Fibroblast of lung (primary cell): ENCODE data around the gene ASNS. TPM values are rescaled to one million over a fixed set of nuclear protein-coding genes. Genes with fewer than 3 reads are reported as not detected.
"Not testable (repeated sequence)": the region's sequence is repeated elsewhere in the genome, so short reads cannot be mapped to it uniquely, and the experiment has no call there.

ENCODE experiments used
- DNase-seq, 2 donors: peaks; one replicate each; pipeline versions ENCODE4 v3.0.0 to v3.0.0-alpha.2; 2010; ENCODE audit warnings: low read depth in 2 of 2
- H2AFZ ChIP-seq: 2 replicates; pipeline ENCODE4 v1.5.1; 2012; ENCODE audit warnings: low read length, control low read depth, inconsistent platforms
- H3K27ac ChIP-seq: 2 replicates; pipeline ENCODE4 v1.5.1; 2011; ENCODE audit warnings: low read length, control low read depth; ENCODE audit not compliant: insufficient read depth
- H3K27me3 ChIP-seq: 2 replicates; pipeline ENCODE4 v1.5.1; 2011; ENCODE audit warnings: mild to moderate bottlenecking, low read length; ENCODE audit not compliant: control insufficient read depth, insufficient read depth
- H3K36me3 ChIP-seq: 2 replicates; pipeline ENCODE4 v1.5.1; 2011; ENCODE audit warnings: low read length; ENCODE audit not compliant: control insufficient read depth, insufficient read depth
- H3K4me1 ChIP-seq: 2 replicates; pipeline ENCODE4 v1.5.1; 2011; ENCODE audit warnings: low read length; ENCODE audit not compliant: control insufficient read depth, insufficient read depth; ENCODE audit errors: extremely low read depth
- H3K4me2 ChIP-seq: 2 replicates; pipeline ENCODE4 v1.5.1; 2011; ENCODE audit warnings: low read length, control low read depth; ENCODE audit not compliant: insufficient read depth; ENCODE audit errors: extremely low read depth
- H3K4me3 ChIP-seq, 4 experiments: fragments of 200-600 bp in 1 of 4; sonication (generic) in 1 of 4; replicated peaks in 1 of 4; 2 replicates each; pipeline ENCODE4 v1.5.1; 2011 to 2016; ENCODE audit warnings: low read length in 4 of 4, low read depth in 3 of 4, mild to moderate bottlenecking in 3 of 4, control low read depth in 2 of 4, inconsistent platforms in 1 of 4, mixed read lengths in 1 of 4; ENCODE audit not compliant: insufficient read depth in 1 of 4; ENCODE audit errors: control extremely low read depth in 1 of 4
- H3K79me2 ChIP-seq: 2 replicates; pipeline ENCODE4 v1.5.1; 2012; ENCODE audit warnings: mild to moderate bottlenecking, low read length, inconsistent platforms; ENCODE audit not compliant: control insufficient read depth, insufficient read depth
- H3K9ac ChIP-seq: 2 replicates; pipeline ENCODE4 v1.5.1; 2011; ENCODE audit warnings: mild to moderate bottlenecking, low read length, control low read depth; ENCODE audit not compliant: insufficient read depth
- H3K9me3 ChIP-seq: 2 replicates; pipeline ENCODE4 v1.5.1; 2012; ENCODE audit warnings: low read depth, low read length; ENCODE audit not compliant: control insufficient read depth, insufficient read depth
- H4K20me1 ChIP-seq: 2 replicates; pipeline ENCODE4 v1.5.1; 2011; ENCODE audit warnings: low read length; ENCODE audit not compliant: control insufficient read depth, insufficient read depth; ENCODE audit errors: extremely low read depth
- EZH2 ChIP-seq: IDR thresholded peaks from 2 replicates; pipeline ENCODE4 v1.5.1; 2012; ENCODE audit warnings: low read length, control low read depth, mild to moderate bottlenecking; ENCODE audit errors: missing control alignments
- polyA minus RNA-seq: library from RNA; depleted of rRNA, polyadenylated mRNA; stranded (reverse); fragments of >200 nt; gene quantifications from 2 replicates; pipeline ENCODE4 v1.2.3, GENCODE V29; 2011; ENCODE audit warnings: low replicate concordance
- polyA plus RNA-seq, 2 donors: library from polyadenylated mRNA; depleted of rRNA in 1 of 2; stranded (reverse) in 1 of 2; unstranded in 1 of 2; fragments of >200 nt; gene quantifications; 2 replicates each; pipeline ENCODE4 v1.2.1, GENCODE V29; 2011 to 2012; ENCODE audit warnings: missing spikeins in 1 of 2
- total RNA-seq: library from RNA; depleted of rRNA; stranded (reverse); fragments of >200 nt; gene quantifications from 2 replicates; pipeline ENCODE4 v1.2.1, GENCODE V29; 2014
- TF ChIP-seq, protein P1 (sequence below), 2 donors: IDR thresholded peaks in 1 of 2; conservative IDR thresholded peaks in 1 of 2; 1 replicate in 1 of 2; 2 replicates in 1 of 2; pipeline ENCODE4 v1.5.1; 2011 to 2012; ENCODE audit warnings: low read length in 2 of 2, control low read depth in 1 of 2, inconsistent platforms in 1 of 2, low read depth in 1 of 2, mild to moderate bottlenecking in 1 of 2

The ASNS gene, protein sequence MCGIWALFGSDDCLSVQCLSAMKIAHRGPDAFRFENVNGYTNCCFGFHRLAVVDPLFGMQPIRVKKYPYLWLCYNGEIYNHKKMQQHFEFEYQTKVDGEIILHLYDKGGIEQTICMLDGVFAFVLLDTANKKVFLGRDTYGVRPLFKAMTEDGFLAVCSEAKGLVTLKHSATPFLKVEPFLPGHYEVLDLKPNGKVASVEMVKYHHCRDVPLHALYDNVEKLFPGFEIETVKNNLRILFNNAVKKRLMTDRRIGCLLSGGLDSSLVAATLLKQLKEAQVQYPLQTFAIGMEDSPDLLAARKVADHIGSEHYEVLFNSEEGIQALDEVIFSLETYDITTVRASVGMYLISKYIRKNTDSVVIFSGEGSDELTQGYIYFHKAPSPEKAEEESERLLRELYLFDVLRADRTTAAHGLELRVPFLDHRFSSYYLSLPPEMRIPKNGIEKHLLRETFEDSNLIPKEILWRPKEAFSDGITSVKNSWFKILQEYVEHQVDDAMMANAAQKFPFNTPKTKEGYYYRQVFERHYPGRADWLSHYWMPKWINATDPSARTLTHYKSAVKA
- total RNA-seq (72.7 and 116 TPM in 2 replicates), polyA plus RNA-seq (26.8 and 37.8 TPM in 2 replicates), polyA minus RNA-seq (12.2 and 51.6 TPM in 2 replicates)
- polyA plus RNA-seq (2012) = 35.3 and 53.9 TPM in 2 replicates

DNA sequence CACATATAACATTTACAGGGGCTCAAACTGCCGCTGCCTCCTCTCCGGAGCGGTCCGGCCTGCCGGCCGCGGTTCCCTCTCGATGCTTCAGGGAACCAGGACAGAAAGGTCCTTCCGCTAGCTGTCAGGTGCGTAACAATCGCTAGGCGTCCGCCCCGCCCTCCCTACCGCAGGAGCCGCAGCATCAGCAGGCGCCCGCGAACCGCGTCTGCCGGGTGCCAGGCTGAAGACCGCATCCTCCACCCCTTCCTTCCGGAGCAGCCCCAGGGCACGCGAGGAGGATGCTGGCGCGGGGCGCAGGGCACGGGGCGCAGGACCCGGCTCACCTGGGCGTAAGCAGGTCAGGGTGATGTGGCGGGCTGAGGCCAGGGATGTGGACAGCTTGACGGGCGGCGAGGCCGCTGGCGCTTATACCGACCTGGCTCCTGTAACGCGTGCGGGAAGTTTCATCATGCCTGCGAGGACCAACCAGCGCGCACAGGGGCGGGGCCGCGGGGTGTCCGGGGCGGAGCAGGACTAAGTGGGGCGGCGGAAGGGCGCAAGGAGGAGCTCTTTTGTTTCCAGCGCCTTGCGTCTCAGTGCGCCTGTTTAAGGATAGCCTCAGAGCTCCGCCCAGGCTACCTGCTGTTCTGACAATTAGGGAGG, at the start of gene ASNS:
TSS of gene ASNS (minus strand) at position 384 of the 645 bp plus-strand sequence. CDS start 3,252 bp downstream, outside the sequence.
- Histone ChIP-seq H3K4me2 (peak within 1 kb of the TSS; percentile 90), H3K4me3 (peak within 1 kb of the TSS; percentile 66 to 91 (median 83)), H2AFZ (peak within 1 kb of the TSS; percentile 98), H4K20me1 (no peaks in the 10 kb centered on the region), H3K27ac (peak within 1 kb of the TSS; percentile 74), H3K9ac (peak within 1 kb of the TSS; percentile 88), H3K9me3 (no peaks in the 10 kb centered on the region), H3K4me1 (no peaks in the 10 kb centered on the region), H3K27me3 (no peaks in the 10 kb centered on the region), H3K36me3 (no peaks in the 10 kb centered on the region), H3K79me2 (no peaks in the 10 kb centered on the region)
- peak; percentile 91 to 93 for DNase-seq
- TF ChIP-seq, protein P1, sequence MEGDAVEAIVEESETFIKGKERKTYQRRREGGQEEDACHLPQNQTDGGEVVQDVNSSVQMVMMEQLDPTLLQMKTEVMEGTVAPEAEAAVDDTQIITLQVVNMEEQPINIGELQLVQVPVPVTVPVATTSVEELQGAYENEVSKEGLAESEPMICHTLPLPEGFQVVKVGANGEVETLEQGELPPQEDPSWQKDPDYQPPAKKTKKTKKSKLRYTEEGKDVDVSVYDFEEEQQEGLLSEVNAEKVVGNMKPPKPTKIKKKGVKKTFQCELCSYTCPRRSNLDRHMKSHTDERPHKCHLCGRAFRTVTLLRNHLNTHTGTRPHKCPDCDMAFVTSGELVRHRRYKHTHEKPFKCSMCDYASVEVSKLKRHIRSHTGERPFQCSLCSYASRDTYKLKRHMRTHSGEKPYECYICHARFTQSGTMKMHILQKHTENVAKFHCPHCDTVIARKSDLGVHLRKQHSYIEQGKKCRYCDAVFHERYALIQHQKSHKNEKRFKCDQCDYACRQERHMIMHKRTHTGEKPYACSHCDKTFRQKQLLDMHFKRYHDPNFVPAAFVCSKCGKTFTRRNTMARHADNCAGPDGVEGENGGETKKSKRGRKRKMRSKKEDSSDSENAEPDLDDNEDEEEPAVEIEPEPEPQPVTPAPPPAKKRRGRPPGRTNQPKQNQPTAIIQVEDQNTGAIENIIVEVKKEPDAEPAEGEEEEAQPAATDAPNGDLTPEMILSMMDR (conservative IDR thresholded peaks at IDR 0.05 in 1 of 2, IDR thresholded peaks at IDR 0.05 in 1 of 2; ENCODE audit: low read depth in 1 of 2, low read length in 2 of 2) = peak; percentile 6 to 20
- no peak for TF ChIP-seq EZH2

DNA sequence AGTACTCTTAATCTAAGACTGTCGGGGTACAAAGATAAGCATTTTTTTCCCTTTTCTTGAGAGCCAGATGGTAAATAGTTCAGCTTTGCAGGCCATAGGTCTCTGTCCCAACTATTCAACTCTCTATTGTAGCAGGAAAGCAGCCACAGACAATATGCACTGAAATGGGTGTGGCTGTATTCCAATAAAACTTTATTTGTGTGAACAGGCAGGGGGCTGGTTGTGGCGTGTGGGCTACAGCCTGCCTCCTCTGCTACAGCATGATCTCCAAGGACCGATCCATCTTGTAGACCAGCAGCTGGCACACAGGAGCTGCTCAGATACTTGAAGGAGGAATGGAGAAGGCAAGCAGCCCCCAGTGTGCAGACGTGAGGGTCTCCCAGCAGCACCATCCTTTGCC, 49.0 kb upstream of the ASNS start:
- not testable (repeated sequence) for H3K79me2 ChIP-seq, H4K20me1 ChIP-seq, H3K36me3 ChIP-seq, H3K4me1 ChIP-seq, DNase-seq, H3K27me3 ChIP-seq, H3K9ac ChIP-seq, H2AFZ ChIP-seq, H3K4me3 ChIP-seq, H3K27ac ChIP-seq, H3K9me3 ChIP-seq, H3K4me2 ChIP-seq

DNA sequence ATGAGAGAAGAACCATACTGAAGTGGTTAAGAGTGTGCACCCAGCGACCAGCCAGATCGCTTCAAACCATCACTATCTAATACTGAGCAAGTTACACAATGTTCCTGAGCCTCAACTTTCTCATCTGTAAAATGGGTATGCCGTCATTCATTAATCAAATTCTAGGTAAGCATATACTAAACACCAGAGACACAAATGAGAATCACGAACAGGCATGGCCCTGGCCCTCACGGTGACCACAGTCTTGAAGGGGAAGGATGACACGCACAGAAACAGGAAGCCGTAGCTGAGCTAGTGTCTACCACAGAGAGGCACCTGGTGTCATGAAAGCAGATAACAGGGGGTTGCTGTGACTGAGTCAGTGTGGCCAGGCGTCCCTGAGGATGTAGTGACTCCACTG, 43.1 kb upstream of the ASNS start:
- not testable (repeated sequence) for H3K36me3 ChIP-seq, H2AFZ ChIP-seq, H4K20me1 ChIP-seq, H3K27me3 ChIP-seq, DNase-seq, H3K4me3 ChIP-seq, H3K4me2 ChIP-seq, H3K79me2 ChIP-seq, H3K9me3 ChIP-seq, H3K27ac ChIP-seq, H3K9ac ChIP-seq, H3K4me1 ChIP-seq

DNA sequence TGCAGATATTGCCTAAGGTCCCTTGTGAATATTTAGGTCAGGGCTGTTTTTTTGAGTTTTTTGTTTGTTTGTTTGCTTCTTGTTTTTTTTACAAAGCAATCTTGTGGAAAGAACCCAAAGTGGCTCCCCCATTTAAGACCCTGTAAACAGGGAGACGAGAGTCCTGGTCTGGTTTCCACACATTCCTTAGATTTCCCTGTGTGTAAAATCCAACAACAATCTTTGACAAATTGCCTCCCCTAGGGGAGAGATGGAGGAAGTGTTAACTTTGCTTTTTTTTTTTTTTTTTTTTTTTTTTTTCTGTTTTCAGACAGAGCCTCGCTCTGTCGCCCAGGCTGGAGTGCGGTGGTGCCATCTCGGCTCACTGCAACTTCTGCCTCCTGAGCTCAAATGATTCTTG, 40.1 kb upstream of the ASNS start:
- H3K9ac ChIP-seq, H3K4me2 ChIP-seq, H3K79me2 ChIP-seq, H3K4me3 ChIP-seq, H3K36me3 ChIP-seq, H3K9me3 ChIP-seq, H3K4me1 ChIP-seq, DNase-seq, H2AFZ ChIP-seq, H3K27me3 ChIP-seq, H3K27ac ChIP-seq, H4K20me1 ChIP-seq: not testable (repeated sequence)

DNA sequence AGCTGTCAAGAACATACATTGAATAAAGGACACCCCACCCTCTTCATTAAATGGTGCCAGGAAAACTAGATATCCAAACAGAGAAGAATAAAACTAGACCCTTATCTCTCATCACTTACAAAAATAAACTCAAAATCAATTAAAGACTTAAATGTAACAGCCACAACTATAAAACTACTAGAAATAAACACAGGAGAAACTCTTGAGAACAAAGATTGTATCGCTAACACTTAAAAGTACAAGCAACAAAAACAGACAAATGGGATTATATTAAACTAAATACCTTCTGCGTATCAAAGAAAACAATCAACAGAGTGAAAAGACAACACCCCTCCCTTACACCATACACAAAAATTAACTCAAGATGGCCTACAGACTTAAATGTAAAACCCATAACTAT, 24.7 kb upstream of the ASNS start:
- H3K4me2 ChIP-seq, H3K4me3 ChIP-seq, H3K9ac ChIP-seq, H2AFZ ChIP-seq, H4K20me1 ChIP-seq, H3K27ac ChIP-seq, H3K36me3 ChIP-seq, H3K79me2 ChIP-seq, H3K27me3 ChIP-seq, H3K4me1 ChIP-seq, H3K9me3 ChIP-seq, DNase-seq: not testable (repeated sequence)
